ENCODE data around the gene CLEC19A. TPM values are rescaled to one million over a fixed set of nuclear protein-coding genes. Genes with fewer than 3 reads are reported as not detected.
A peak's percentile ranks its signal among the peaks of the same experiment; 100 is the strongest.

CLEC19A gene
- total RNA-seq (2014; rRNA removed; shearing (Covaris generic)), result not detected in 2 replicates

- no peak for DNase-seq (ENCODE audit: low read depth)
Measured at GRCh38 chr16:19285431-19285830, at the start of gene CLEC19A. Gene CLEC19A (plus strand): TSS chr16:19285731. CDS start chr16:19285852, 121 bp downstream.

- DNase-seq (ENCODE audit: low read depth), result peak; percentile 20
Measured at GRCh38 chr16:19235886-19236285, 49.6 kb upstream of the CLEC19A start.

- peak; percentile 58 for DNase-seq (ENCODE audit: low read depth)
Measured at GRCh38 chr16:19236561-19237209, 48.8 kb upstream of the CLEC19A start.

- DNase-seq (ENCODE audit: low read depth), result no peak
Measured at GRCh38 chr16:19238406-19238805, 47.1 kb upstream of the CLEC19A start.

DNA sequence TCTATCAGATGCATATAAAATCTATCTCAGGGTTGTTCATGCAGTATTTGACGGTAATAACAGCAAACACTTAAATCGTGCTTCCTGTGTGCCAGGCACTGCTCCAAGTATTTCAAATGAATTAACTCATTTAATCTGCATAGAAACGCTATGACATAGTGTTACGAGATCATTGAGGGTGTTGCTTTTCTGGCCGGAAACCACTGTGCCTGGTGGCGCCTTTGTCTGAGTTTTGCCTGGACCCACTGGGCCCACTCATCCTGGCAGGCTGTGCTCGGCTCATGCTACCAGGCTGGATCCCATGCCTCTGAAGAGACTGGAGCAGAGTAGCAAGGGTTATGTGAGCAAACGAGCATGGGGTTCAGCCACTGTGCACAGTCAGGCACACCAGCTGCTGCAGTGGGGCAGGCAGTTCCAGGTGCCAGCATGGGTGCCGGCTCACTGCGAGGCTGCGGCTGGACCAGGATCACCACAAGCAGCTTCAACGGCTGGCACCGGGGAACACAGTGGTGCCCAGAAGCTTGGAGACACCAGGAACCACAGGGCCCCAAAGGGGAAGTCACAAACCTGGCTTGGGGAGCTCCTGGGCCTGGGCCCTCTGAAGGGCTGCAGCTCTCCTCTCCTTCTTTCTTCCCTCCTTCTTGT is 45.9 kb upstream of the CLEC19A start:
- no peak for DNase-seq (ENCODE audit: low read depth)

DNA sequence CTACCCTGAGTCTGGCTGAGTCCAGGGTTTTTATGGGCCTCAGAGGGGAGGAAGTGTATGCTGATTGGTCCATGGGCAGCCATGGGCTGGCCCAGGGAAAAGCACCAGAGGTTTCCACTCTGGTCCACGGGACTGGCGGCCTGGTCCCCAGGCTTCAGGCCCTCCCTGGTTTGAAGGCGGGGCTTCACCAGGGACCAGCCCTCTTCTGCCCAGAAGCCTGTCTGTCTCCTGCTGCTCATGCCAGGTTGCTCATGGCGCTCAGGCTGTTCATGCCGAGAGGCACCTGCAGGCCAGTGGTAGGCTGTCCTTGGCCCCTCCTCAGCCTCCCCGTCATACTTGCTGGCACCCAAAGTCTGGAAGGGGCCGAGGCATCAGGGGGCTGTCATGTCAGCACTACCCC is 45.0 kb upstream of the CLEC19A start:
- DNase-seq (ENCODE audit: low read depth), result no peak

GRCh38 chr16:19241512-19241911 is 44.0 kb upstream of the CLEC19A start:
- no peak for DNase-seq (ENCODE audit: low read depth)

GRCh38 chr16:19242186-19242585 is 43.3 kb upstream of the CLEC19A start:
- DNase-seq (ENCODE audit: low read depth), result no peak

- DNase-seq (ENCODE audit: low read depth), result no peak
Measured at GRCh38 chr16:19242987-19243575, 42.5 kb upstream of the CLEC19A start.

DNA sequence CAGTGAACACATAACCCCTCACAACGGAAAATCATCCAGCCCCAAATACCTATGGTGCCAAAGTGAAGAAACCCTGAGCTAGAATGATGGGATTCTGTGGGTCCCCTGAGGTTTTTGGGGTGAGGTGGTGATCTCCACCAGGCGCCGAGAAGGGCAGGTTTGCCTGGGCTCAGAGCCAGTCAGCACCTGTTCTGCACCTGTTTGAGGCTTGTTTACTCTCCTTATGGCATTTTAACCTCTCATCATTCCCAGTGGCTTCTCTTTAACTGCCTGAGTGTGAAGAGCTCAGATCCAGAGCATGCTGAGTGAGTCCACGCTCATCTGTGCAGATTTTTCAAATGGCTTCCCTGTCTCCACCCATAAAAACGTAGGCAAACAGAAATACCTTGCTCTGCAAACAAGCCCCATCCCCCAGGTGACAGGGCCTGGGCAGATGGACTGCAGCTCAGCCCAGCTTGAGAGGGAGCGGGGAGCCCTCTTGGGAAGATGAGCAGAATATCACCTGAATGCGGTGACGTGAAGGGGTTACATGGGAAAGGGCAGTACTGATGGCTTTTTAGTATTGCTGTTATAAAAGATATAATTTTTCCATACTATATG is 40.1 kb upstream of the CLEC19A start:
- DNase-seq (ENCODE audit: low read depth), result no peak

DNA sequence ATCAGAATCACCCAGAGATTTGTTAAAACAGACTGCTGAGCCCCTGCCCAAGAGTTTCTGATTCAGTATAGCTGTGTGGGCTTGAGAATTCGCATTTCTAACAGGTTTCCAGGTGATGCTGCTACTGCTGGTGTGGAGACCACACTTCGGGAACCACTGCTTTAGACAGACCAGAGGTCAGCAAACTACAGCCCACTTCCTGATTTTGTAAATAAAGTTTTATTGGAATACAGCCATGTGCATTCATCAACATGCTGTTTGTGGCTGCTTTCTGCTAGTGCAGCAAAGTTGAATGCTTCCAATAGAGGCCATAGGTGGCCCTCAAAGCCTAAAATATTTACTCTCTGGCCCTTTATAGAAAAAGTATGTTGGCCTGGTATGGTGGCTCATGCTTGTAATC is 32.6 kb upstream of the CLEC19A start:
- no peak for DNase-seq (ENCODE audit: low read depth)

- no peak for DNase-seq (ENCODE audit: low read depth)
Measured at GRCh38 chr16:19254611-19255010, 30.9 kb upstream of the CLEC19A start.

- no peak for DNase-seq (ENCODE audit: low read depth)
Measured at GRCh38 chr16:19264123-19264673, 21.3 kb upstream of the CLEC19A start.

- DNase-seq (ENCODE audit: low read depth), result no peak
Measured at GRCh38 chr16:19265380-19265930, 20.1 kb upstream of the CLEC19A start.

GRCh38 chr16:19266774-19267173 is 18.8 kb upstream of the CLEC19A start:
- DNase-seq (ENCODE audit: low read depth), result no peak

DNA sequence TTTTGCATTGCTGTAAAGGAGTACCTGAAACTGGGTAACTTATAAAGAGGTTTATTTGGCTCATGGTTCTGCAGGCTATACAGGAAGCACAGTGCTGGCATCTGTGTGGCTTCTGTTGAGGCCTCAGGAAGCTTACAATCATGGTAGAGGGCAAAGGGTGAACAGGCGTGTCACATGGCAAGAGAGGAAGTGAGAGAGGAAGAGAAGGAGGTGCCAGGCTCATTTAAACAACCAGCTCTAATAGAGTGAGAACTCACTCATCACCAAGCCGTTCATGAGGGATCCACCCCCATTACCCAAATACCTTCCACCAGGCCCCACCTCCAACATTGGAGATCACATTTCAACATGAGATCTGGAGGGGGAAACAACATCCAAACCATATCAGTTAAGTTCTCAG is 16.4 kb upstream of the CLEC19A start:
- no peak for DNase-seq (ENCODE audit: low read depth)

DNA sequence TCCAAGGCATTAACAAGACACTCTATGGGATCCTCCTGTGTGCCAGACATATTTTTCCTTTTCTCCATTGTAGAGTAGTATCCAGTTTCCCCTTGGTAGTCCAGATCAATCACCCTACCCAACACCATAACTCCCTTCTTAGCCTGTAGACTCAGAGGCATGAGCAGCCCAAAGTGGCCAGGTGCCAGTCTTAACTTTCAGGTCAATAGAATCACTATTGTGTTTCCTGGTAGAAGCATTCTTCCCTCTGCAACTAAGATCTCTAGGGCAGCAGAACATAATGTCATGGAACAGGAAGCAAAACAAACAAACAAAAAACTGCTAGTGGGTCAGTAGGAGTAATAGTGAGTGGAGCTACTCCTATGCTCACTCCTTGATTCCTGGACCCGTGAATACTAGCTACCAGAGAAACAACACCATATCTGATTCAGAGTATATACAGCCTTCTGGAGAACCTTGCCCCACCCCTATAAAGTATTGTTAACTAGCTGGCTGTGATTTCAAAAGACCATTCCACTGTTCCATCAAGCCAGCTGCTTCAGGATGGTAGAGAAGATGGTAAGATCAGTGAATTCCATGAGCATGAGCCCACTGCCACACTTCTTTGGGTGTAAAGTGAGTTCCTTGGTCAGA is 11.2 kb upstream of the CLEC19A start:
- no peak for DNase-seq (ENCODE audit: low read depth)

GRCh38 chr16:19278403-19278802 is 7.1 kb upstream of the CLEC19A start:
- no peak for DNase-seq (ENCODE audit: low read depth)

- no peak for DNase-seq (ENCODE audit: low read depth)
Measured at GRCh38 chr16:19281246-19281645, 4.3 kb upstream of the CLEC19A start.

DNA sequence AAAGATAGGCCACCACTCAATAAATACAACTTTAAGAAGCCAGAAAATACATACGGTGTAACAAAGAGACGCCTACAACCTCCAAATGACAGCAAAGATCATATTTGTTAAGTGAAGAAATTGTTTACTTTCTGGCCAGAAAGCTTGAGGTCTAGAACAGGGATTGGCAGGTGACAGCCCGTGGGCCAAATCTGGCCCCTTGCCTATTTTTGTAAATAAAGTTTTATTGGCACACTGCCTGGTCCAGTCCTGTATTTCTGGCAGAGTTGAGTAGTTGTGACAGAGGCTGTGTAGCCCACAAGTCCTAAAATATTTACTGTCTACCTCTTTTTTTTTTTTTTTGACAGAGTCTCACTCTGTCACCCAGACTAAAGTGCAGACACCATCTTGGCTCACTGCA is 3.4 kb upstream of the CLEC19A start:
- no peak for DNase-seq (ENCODE audit: low read depth)

- DNase-seq (ENCODE audit: low read depth), result peak; percentile 46
Measured at GRCh38 chr16:19283637-19284036, 1.9 kb upstream of the CLEC19A start.

DNA sequence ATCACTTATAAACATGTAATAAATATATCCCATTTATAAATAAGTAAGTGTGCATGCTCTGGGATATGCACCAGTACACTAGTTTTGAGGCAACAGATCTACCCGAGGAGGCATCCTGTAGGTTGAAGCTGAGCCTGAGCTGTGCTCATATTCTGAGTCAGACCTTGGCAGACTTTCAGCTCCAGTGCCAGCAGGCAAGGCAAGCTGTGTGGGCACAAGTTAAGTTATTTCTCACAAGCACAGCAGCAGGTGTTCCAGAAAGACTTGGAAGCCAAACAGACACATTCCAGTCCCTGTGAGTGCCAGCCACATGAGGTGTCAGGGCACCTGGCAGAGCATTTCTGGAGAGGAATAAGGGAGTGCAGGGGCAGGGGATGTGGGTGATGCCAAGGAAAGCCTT is 1.3 kb upstream of the CLEC19A start:
- DNase-seq (ENCODE audit: low read depth), result peak; percentile 84

Data from M059J (cell line).